NCI-H1436 (cell line): Measurements from ENCODE around the gene MOG.

Experiments
- DNase-seq: peaks from one replicate; lab custom pipeline; 2025; lab: John Stamatoyannopoulos, UW

The MOG gene

DNA sequence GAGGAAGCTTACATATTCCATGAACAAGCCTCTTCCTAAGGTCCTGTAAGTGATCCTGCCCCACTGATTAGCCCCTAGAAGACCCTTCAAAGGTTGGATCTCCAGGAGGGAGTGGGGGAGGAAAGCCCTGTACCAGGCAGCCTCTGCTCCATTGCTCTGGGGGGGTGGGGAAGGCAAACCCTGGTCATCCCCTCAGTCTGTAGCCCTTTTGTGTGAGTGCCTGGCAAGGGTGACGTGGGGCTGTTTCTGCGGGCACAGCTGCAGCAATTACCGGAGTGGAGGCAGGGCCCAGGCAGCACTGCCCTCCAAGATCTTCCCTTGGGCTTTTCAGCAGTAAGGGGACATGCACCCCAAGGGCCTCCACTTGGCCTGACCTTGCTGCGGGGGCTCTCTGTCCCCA, at the start of gene MOG:
MOG (plus strand) TSS at position 295 of the 400 bp plus-strand sequence. CDS start 118 bp downstream, outside the sequence.
- no peak for DNase-seq

GRCh38 chr6:29608131-29608530, 48.8 kb upstream of the MOG start:
- DNase-seq: no peak

GRCh38 chr6:29610540-29610939, 46.4 kb upstream of the MOG start:
- no peak for DNase-seq

GRCh38 chr6:29611426-29611825, 45.5 kb upstream of the MOG start:
- DNase-seq: no peak

DNA sequence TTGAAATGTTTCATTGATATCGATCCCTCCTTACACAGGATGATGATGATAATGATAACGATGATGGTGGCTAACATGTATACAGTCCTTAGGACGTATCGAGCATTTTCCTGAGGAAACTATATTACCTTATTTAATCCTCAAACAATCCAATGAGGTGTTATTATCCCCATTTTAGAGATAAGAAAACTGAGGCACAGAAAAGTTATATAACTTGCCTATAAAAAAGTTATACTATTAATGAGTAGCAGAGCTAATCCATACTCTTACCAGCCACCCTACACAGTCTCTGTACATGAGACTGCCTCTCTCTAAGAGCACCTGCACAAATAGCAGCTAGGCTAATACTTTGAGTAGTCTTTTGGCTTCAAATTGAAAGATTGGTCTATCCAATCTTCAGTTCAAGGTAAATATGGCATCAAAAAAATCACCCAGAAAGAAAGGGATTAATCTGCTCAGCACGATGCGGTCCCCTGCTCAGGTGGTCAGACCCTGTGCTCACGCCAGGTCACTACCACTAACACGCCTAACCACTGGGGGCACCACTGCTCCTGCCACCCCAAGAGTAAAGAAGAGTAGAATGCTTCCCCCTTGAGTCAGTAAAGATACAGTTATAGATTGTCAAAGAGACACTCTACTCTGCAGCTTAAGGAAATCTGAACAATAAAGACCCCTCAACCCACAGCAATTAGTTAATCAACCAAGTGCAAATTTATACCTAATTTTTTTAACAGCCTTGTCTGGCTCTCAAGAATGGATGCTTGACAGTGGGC, 38.9 kb upstream of the MOG start:
- DNase-seq: no peak

DNA sequence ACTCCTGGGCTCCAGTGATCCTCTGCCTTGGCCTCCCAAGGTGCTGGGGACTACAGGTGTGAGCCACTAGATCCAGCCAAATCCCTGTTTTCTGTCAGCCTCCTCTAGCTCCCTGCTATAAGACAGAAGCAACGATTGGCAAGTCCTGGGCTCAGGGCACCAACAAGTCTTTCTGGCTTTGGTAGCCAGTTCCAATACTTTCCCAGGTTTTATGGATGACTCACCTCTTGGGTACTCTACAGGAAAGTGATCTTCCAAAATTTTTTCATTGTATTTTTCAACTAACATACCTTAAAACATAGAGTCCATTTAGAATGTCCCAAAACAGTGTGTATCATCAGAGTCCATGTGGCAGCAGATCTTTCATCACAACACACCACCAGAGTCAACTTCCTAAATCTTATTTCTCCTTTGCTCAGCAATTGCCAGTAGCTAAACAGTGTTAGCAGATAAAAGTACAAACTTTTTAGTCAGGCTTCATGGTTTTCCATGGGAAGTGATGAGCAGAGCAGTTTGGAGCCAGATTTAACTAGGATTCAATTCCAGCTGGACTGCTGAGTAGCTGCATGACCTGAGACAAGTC, 37.2 kb upstream of the MOG start:
- no peak for DNase-seq

DNA sequence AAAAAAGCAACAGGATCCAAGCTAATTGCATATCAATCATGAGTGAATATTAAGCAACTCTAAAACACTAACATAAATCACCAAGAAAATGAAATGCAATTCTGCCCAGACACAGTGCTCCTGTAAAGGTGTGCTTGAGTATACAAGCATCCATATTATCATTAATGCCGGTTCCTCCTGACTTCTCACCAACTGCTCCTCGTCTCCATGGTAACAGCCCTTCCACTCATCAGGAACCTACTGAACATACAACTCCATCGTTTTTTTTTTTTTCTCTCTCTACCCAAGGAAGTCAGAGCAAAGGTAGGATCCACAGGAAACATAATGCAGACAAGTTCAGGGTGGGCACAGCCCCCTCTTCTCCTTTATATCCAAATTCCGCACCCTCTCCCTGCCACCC, 36.3 kb upstream of the MOG start:
- DNase-seq: no peak

DNA sequence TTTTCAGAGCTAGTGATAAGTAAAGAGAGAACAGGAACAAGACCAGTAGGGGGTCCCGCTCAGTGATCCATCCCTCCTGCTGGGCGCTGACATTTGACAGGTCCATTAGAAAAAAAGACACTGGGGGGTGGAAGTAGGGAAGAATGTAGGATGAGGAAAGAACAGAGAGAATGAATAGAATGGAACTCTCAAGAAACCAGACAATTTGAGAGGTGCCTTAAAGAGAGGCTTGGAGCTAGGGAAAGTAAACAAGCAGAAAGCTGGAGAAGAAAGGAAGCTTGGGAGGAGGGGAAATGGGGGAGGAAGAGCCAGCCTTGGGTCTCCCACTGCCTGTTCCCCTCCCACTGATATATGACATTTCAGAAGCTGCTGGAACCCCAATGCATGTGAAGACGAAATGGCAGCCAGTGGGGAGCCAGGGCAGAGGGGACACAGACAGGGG, 32.4 kb upstream of the MOG start:
- no peak for DNase-seq

DNA sequence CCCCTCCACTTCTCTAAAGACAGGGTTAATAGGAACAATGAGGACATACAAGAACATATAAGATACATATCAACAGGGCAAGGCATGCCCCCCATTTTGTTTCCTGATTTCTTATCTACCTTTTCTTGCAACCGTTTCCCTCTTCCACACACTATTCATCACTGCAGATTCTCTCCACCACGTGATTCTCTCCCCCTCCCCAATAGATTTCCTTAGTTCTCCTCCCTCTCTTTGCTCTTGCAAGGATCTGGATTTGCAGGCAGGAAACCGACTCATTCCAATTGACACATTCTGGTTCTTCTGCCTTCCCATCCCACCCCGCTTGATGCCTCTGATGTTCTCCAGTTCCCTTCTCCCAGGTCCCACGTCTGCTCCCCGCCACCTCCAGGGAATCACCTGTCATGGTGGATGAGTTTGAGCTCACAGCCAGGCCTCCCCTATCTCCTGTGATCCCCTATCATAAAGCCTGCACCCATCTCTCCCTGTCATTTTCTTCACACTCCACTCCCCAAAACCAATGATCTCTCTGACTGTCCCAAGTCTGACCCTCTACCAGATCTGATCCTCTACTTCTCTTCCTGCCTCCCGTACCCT, 31.5 kb upstream of the MOG start:
- no peak for DNase-seq

GRCh38 chr6:29626948-29627754, 29.7 kb upstream of the MOG start:
- DNase-seq: no peak

- DNase-seq: peak; percentile 74
Observed at GRCh38 chr6:29627755-29628418, 29.0 kb upstream of the MOG start.

- DNase-seq: peak; percentile 59
Observed at GRCh38 chr6:29628419-29629281, 28.2 kb upstream of the MOG start.

DNA sequence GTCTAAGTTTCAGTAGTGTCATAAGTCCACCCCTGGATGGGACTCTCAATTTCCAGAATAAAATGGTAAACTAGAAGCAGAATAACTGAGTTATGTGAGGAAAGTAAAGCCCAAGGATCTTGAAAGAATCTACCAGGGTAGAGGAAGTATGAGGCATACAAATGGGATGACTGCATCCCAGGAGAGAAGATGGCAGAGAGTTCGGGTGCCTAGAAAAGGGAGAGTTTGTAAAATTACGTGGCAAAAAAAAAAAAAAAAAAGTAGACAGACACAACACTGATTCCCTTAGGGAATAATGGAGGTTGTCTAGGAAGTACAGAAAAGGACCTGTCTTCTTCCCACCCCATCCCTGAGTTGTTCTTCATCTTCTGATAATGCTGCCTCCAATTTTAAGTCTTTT, 27.3 kb upstream of the MOG start:
- no peak for DNase-seq

DNA sequence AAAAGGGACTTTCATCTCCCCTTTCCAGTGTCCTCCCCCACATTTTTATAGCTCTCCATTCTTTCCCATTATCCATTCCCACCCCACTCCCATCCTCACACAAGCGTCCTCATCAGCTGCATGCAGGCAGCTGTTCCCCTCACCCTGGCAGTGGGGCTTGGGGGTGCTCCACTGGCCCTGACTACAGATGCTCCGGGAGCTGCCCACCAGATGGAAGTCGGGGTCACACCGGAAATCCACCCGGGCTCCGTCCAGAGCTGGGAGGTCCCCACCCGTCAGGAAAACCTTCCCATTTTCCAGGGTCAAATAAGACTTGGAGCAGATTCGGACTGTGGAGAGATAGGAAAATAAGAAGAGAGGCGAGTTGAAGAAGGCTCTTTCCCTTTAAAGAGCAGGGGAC, 26.6 kb upstream of the MOG start:
- DNase-seq: no peak

DNA sequence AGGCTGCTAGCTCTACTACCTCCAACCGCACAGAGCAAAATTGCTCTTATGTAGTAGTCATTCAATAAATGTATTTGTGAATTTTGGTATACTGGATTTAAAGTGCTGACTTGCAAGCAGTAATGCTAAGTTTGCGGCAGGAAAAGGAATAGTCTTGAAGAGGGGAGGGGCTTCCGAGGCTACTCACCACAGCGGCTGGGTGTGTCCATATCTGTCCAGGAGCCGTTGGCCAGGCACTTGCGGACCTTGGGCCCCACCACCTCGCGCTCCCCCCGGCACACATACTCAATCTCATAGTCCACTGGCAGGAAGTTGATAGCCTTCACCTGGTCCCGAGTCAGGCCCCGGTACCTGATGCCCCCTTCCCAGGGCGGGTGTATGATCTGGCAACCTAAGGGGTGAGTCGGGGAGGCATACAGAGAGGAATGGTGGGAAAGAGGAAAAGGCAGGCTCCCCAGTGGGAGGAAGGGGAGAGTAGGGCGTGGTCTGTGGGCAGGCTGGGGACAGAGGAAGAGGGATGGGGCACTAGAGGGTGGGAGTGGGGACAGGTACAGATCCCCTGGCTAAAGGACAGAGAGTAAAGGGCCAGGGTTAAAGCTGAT, 25.6 kb upstream of the MOG start:
- no peak for DNase-seq

DNA sequence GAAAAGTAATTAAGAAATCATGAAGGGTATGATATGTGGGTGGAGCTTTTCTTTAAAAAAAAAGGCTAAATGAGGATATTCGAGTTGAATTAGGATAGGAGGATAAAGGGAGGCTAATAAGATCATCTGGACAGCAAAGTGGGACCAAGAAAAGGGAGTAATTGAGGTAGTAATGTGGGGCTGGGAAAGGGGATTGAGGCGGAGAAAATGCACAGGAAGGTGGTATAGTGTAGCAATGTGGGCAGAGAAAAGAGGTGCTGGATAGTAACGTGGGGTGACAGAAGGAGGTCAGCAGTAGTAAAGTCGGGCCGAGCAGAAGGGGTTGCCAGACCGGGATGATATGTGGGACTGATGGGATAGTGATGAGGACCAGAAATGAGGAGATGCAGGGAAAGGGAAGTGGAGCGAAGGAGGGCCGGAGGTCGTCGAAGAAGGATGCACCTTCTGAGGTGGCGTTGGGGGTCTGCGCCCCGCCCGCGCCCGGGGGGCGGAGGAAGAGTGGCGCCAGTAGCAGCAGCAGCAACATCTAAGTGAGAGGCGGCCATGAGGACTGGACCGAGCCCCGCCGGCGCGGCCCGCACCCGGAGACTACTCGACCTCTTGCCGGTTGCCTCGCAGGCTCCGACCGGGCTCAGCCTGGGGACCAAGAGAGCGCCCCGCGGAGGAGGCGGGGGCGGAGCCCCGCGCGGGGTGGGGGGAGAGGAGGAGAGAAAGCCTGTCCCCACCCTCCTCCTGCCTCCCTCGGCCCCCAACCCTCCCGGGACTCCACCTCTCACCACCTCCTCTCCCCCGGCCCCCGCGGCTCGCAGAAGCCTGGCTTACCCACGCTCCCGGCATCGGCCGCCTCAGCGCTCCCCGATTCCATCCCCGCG, 24.8 kb upstream of the MOG start:
- peak; percentile 71 for DNase-seq

DNA sequence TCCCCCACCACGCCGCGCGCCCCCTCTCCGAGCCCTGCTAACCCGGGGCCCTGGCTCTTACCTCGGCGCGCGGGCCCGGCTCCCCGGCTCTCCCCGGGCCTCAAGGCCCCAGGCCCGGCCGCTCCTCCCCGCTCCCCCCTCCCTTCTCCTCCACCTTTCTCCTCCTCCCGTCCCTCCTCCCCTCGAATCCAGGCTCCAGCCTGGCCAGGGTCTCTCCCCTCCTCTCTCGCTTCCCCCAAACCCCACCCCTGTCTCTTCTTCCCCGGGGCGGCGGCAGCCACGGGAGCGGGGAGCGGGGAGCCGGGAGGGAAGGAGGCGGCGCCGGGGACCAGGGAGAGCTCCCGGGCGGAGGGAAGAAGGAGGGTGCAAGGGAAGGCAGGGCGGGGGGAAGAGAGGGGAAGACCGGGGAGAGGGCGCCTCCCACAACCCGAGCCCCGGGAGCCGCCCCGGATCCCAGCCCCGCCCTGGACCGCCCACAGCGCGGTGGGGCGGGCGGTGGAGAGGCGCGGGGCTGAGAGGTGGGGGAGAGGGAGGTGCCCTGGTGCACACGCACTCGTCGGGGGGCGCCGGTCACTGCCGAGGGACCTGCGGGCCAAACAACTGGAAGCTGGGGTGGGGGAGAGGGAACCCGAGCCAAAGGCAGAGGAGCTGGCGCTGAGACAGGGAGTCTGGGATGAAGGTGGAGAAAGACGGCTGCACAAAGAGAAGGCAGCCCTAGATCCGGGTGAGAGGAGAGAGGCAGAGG, 23.9 kb upstream of the MOG start, which contains the start of gene GABBR1:
GABBR1 (minus strand) TSS at position 395 of the 745 bp plus-strand sequence. CDS start 798 bp downstream, outside the sequence.
- peak; percentile 90 for DNase-seq

DNA sequence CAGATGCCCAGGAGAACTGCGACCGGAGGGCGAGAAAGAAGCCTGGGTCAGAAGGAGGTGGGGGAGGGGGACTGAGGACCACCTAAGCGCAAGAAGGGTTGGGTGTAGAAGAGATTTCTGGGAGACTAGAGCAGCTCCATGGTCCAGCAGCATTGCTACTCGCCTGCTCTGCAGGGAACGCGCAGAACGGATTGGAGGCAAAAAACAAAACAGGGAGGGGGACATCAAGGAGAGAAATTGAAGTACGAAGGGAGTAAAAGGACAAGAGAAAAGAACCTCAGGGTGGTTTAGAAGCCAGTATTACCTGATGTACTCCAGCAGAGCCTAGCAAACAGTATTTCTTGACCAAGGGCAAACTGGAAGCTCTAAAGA, 23.4 kb upstream of the MOG start:
- DNase-seq: no peak

DNA sequence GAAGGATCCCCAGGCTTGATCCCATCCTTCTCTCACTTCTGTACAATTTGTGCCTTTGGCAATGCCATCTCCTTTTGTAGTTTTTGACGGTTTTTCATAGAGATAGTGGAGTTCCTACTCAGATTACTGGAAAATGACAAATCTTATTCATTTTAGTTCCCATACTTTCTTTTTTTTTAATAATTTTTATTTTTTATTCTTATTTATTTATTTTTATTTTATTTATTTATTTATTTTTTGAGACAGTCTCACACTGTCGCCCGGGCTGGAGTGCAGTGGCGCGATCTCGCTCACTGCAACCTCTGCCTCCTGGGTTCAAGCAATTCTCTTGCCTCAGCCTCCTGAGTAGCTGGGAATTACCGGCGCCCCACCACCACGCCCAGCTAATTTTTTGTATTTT, 19.6 kb upstream of the MOG start:
- DNase-seq: no peak
